HG03060 (cell line): ENCODE measurements around the gene HIC1.
"Not testable (repeated sequence)": the region's sequence is repeated elsewhere in the genome, so short reads cannot be mapped to it uniquely, and the experiment has no call there.

ENCODE experiments used
- ATAC-seq: cut with Tn5 transposase; IDR thresholded peaks from one replicate; pipeline ENCODE4 v1.9.1; 2021; ENCODE audit warnings: low read depth, moderate number of reproducible peaks; ENCODE audit not compliant: unreplicated experiment

Gene HIC1

GRCh38 chr17:2054512-2055291 is at the start of gene HIC1:
HIC1 (plus strand) TSS chr17:2055103; CDS start chr17:2056691, 1,588 bp downstream.
- ATAC-seq: no peak

- no peak for ATAC-seq
Observed at GRCh38 chr17:2008332-2009126, 46.4 kb upstream of the HIC1 start.

- ATAC-seq: no peak
Observed at GRCh38 chr17:2009737-2010136, 45.2 kb upstream of the HIC1 start.

DNA sequence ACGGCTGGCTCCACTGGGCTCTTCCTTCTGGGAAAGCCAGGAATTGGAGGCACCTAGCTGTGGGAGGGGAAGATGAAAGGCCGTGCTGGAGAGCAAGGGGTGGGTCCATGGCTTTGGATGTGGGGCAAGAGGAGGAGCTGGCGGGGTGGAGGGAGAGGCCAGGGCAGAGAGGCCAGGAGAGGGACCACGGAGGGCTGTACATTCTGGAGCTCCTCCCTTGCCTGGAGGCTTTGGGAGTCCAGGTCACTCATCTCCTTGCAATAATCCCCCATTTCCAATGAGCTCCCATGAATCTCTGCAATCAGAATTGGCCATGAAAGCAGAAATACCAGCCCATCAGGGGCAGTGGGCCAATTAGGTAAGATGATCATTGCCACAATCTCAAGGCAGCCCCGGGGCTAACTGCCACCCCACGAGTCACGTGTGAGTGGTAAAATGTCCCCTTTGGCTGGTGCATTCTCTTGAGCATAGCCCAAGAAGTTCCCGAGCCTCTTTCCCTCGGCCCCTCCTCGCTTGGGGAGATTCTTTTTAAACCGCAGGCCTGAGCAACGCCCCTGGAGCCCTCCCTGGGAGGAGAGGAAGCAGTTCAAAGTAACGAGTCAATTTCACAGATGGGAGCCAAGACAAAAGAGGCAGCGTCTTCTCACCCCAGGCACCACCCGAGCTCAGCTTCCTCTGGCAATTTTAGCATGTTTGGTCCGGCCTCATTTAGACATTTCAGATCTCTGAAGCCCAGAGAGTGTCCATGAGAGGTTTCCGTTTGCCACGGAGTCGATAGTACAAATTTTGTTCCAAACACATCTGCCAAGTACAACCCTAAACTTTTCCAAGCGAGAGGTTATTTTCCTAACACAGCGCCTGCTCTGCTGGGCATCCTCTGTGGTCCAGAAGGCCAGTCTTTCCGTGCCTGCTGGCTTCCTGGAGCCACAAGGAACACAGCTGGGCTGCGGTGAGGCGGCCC is 43.2 kb upstream of the HIC1 start:
- no peak for ATAC-seq

GRCh38 chr17:2012499-2012898 is 42.4 kb upstream of the HIC1 start:
- no peak for ATAC-seq

DNA sequence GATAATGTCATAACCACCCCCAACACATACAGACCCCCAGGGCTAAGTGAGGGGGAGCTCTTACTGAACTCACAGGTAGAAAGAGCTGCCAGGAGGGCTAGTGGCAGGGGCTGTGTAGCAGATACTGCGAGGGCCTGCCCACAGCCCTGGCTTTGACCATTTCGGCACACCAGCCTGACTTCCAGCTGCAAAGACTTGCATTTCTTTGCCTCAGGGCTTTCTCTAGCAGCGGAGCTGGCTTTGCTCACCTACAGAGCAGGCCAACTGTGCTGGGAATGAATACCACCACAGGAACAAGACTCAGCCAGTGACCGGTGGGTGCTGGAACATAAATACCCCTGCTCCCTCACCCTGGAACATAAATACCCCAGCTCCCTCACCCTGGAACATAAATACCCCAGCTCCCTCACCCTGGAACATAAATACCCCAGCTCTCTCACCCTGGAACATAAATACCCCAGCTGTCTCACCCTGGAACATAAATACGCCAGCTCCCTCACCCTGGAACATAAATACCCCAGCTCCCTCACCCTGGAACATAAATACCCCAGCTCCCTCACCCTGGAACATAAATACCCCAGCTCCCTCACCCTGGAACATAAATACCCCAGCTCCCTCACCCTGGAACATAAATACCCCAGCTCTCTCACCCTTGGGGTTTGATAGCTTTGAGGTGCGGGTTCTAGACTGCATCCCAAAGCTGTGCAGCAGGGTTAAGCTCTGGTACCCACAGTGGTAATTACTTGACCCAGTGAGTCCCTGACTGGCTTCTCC is 41.5 kb upstream of the HIC1 start:
- not testable (repeated sequence) for ATAC-seq

DNA sequence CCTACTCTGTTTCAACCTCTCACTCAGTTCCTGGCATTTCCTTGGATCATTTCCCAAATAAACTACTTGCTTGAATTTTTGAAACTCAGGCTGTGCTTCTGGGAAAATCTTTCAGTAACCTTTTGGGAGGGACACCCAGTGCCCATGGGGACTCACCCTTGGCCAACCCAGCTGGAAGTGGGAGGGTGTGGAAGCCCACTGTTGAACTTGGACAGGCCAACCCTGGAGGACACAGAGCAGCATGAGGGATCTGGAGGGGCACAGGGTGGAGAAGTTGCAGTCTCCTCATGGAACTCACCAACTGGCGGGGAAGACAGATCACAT is 40.9 kb upstream of the HIC1 start:
- no peak for ATAC-seq

- ATAC-seq: no peak
Observed at GRCh38 chr17:2015314-2015713, 39.6 kb upstream of the HIC1 start.

DNA sequence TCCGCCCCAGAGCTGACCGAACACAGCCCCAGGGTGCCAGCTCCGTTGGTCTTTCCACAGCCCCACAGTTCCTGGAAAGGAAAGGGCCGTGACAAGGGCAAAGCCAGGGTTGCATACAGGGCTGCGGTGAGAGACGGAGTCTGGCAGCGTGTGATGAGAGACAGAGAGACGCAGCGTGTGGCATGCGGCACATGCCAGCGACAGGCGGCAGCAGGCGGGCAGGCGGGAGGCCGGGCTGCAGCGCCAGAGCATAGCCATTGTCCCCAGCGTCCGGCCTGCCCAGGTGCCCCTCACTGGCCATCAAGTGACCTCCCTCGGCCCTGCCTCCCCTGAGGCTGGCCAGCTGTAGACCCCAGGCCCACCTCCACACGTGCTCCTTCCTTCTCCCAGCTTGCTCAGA is 38.4 kb upstream of the HIC1 start:
- ATAC-seq: no peak

DNA sequence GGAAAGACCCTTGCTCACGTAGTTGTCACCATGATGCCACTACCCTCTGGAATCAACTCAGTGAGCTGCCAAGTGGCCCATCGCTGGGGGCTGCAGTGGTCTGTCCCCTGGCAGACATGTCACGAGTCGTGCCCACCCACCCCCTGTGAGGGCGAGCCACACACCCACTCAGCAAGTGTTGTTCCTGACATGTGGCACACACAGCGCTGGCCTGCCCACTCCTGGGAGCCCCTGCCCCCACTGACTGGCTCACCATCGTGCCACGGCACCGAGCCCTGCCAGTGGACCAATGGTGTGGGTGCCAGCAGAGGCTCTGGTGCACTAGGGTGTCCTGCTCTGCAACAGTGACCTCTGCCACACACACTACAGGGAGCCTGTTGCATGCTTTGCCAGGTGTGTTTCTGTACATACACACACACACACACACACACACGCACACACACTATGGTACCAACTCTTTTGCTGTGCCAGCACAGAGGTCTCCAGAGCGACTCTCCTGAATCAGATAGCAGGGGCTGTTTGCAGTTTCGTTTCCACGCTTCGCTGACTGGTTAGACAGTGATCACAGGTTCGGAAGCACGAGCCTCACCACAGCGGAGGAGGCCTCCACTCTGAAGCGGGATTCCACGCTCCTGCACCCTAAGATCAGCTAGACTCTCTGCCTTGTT is 37.5 kb upstream of the HIC1 start:
- ATAC-seq: no peak

GRCh38 chr17:2018716-2019510 is 36.0 kb upstream of the HIC1 start:
- no peak for ATAC-seq

DNA sequence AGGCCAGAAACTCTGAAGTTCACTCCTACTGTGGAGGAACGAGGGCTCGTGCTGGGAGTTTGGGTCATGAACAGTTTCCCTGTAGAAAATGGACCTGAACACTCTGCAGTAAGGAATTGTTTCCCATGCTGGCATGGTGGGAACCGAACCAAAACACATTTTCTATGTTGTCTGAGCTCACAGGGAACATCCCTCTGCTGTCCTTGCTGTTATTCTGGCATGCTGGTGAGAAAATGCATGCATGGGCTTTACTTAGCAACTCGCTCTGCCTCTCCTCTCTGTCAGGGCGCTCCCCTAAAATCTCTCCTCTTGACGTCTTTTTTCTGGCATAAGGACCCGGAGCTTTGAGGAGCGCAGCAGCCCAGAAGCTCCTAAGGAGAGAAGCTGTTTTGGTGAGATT is 35.2 kb upstream of the HIC1 start:
- no peak for ATAC-seq

DNA sequence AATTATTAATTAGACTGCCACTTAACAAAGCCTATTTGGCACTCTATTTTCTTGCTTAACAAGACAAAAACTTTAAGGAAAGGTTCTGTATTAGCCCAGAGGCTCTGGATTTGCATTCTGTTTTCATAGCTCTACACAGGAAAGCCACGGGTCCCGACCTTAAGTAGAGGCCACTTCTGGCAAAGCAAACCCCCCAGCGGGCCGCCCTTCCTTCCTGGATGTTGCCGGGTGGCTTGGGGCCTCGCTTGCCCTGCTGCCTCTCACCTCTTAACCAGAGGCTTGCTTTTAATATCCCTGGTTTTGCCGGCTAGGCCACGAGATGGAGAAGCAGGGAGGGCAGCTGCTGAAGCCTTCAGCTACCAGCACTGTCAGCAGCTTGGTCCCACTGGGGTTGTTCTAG is 34.2 kb upstream of the HIC1 start:
- no peak for ATAC-seq

DNA sequence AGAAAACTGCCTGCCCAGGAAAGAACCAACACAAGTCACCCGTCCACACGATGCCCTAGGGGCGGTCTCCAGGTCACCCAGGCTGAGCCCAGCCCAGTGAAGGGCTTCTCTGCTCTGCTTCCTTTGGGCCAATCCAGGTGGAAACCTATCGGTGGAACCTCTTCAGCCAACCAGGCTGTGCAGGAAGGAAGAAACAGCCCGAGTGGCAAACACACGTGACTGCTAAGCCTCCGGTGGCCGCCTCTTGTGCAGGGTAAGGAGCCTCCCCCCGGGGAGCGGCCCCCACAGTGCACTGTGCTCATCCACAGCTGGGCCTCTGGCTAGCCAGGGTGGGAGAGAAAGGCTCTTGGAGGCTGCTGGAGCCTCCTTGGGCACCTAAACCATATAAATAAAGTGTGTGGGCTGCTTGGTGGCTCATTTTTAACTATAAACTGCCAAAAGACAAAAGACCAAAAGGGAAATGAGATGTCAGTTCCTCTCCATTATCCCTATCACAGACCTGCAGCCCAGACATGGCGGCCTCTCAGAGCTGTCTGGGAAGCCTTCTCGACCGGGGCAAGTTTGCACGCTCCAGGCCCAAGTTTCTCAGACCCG is 32.2 kb upstream of the HIC1 start:
- no peak for ATAC-seq

- no peak for ATAC-seq
Observed at GRCh38 chr17:2023256-2023655, 31.6 kb upstream of the HIC1 start.

GRCh38 chr17:2023692-2024571 is 31.0 kb upstream of the HIC1 start:
- ATAC-seq: no peak

GRCh38 chr17:2024572-2025219 is 30.2 kb upstream of the HIC1 start:
- no peak for ATAC-seq
